ENCODE results near the gene TMEM184A. TPM values are rescaled to one million over a fixed set of nuclear protein-coding genes. Genes with fewer than 3 reads are reported as not detected.

TMEM184A gene
- total and polyA plus RNA-seq, 2 of the 4 experiments (the other 2 are of a cell fraction), result 0.36 to 1.9 TPM

- Histone ChIP-seq H3K4me3 (ENCODE audit: insufficient read depth, low read depth, low read length) (no peak overlapping the region), H3K4me1 (ENCODE audit: control insufficient read depth, insufficient read depth, low read length) (no peaks in the 10 kb centered on the region), H3K9ac (ENCODE audit: low read depth, low read length) (no peak overlapping the region), H2BK120ac (ENCODE audit: low read depth, low read length) (no peak overlapping the region), H3K14ac (replicated peaks; ENCODE audit: low read depth, low read length) (no peak overlapping the region), H3K4ac (ENCODE audit: low read depth, low read length) (no peak overlapping the region), H2BK20ac (ENCODE audit: low read depth, low read length) (no peak overlapping the region), H3K18ac (ENCODE audit: low read depth, low read length) (no peak overlapping the region), H3K56ac (ENCODE audit: extremely low read depth, insufficient read depth, low read length) (no peak overlapping the region), H2BK15ac (ENCODE audit: low read depth, low read length) (no peak overlapping the region), H3K9me3 (ENCODE audit: control insufficient read depth, insufficient read depth, low read length) (peaks cover 3% of the 10 kb centered on the region), H3K79me1 (ENCODE audit: low read depth in 1 of 2, low read length in 2 of 2) (no peaks in the 10 kb centered on the region), H2AK5ac (ENCODE audit: low read depth, low read length) (no peak overlapping the region), H3K9me1 (ENCODE audit: insufficient read depth, low read length) (no peaks in the 10 kb centered on the region), H3K23ac (ENCODE audit: low read depth, low read length) (no peak overlapping the region), H4K5ac (ENCODE audit: low read depth, low read length) (no peak overlapping the region), H3K27ac (ENCODE audit: insufficient read depth, low read length) (no peak overlapping the region), H2AK9ac (replicated peaks; ENCODE audit: low read depth, low read length, poor library complexity) (no peak overlapping the region), H3K4me2 (ENCODE audit: low read depth, low read length) (no peak overlapping the region), H3K36me3 (ENCODE audit: control insufficient read depth, insufficient read depth, low read length) (no peaks in the 10 kb centered on the region), H4K20me1 (ENCODE audit: insufficient read depth, low read length) (no peaks in the 10 kb centered on the region), H4K8ac (ENCODE audit: low read depth in 2 of 2, low read length in 2 of 2) (no peak overlapping the region), H3K27me3 (ENCODE audit: control insufficient read depth, insufficient read depth, low read length) (peaks cover 62% of the 10 kb centered on the region), H2BK5ac (ENCODE audit: low read depth, low read length, poor library complexity, severe bottlenecking) (no peak overlapping the region), H2AFZ (replicated peaks; ENCODE audit: low read length, poor library complexity) (no peak overlapping the region), H4K91ac (ENCODE audit: insufficient read depth, low read depth, low read length) (no peak overlapping the region)
- BruUV-seq (replicated peaks), result no TSS peak
- WGBS, 2 experiments (ENCODE audit: extremely low coverage in 2 of 2, insufficient read length in 1 of 2), result 55 to 80% methylated on average over 1 to 4 of the region's 4 CpGs
- intact Hi-C loops (cut with micrococcal nuclease) (no loop called here), in situ Hi-C loops (cut with MboI; ENCODE audit: low sequenced_read_pairs) (no loop called here), dilution Hi-C loops (cut with HindIII; ENCODE audit: low sequenced_read_pairs, unreplicated experiment) (no loop called here)
- CTCF ChIA-PET, result no interaction called here
- DNase-seq, result no peak
- no peak for TF ChIP-seq MXI1 (IDR thresholded peaks at IDR 0.05; ENCODE audit: borderline replicate concordance, low read depth, low read length)
- TF ChIP-seq BHLHE40 (IDR thresholded peaks at IDR 0.05; ENCODE audit: low read depth, low read length), result no peak
- no peak for TF ChIP-seq RFX5 (IDR thresholded peaks at IDR 0.05; ENCODE audit: low read depth, low read length)
- no peak for TF ChIP-seq ELK1 (IDR thresholded peaks at IDR 0.05; ENCODE audit: borderline replicate concordance, low read depth, low read length)
- POLR2A ChIA-PET (ENCODE audit: unreplicated experiment), result no interaction called here
- no peak for ATAC-seq (ENCODE audit: low read depth)
Observed at GRCh38 chr7:1593904-1594421, 38.0 kb upstream of the TMEM184A start.
